ELR (cell line): ENCODE data around the gene PLEKHG3.
A peak's percentile ranks its signal among the peaks of the same experiment; 100 is the strongest.
"Not testable (repeated sequence)": the region's sequence is repeated elsewhere in the genome, so short reads cannot be mapped to it uniquely, and the experiment has no call there.

Source experiments
- DNase-seq: peaks from one replicate; pipeline ENCODE4 v3.0.0-alpha.2; 2015; ENCODE audit warnings: low read depth

Gene PLEKHG3

GRCh38 chr14:64688031-64688430, 16.2 kb upstream of the PLEKHG3 start:
- no peak for DNase-seq

- DNase-seq = no peak
These were observed 15.4 kb upstream of the PLEKHG3 start for GRCh38 chr14:64688811-64689281.

GRCh38 chr14:64689289-64689688, 14.9 kb upstream of the PLEKHG3 start:
- no peak for DNase-seq

GRCh38 chr14:64690607-64691006, 13.6 kb upstream of the PLEKHG3 start:
- not testable (repeated sequence) for DNase-seq

- no peak for DNase-seq
These were observed 12.8 kb upstream of the PLEKHG3 start for GRCh38 chr14:64691376-64691775.

GRCh38 chr14:64692189-64692985, 11.8 kb upstream of the PLEKHG3 start:
- no peak for DNase-seq

GRCh38 chr14:64692986-64693809, 11.0 kb upstream of the PLEKHG3 start:
- no peak for DNase-seq

GRCh38 chr14:64693810-64694165, 10.4 kb upstream of the PLEKHG3 start:
- no peak for DNase-seq

- no peak for DNase-seq
These were observed 9.2 kb upstream of the PLEKHG3 start for GRCh38 chr14:64695071-64695470.

- no peak for DNase-seq
These were observed 7.8 kb upstream of the PLEKHG3 start for GRCh38 chr14:64696355-64696857.

GRCh38 chr14:64698903-64699302, 5.3 kb upstream of the PLEKHG3 start:
- no peak for DNase-seq

- no peak for DNase-seq
These were observed 3.9 kb upstream of the PLEKHG3 start for GRCh38 chr14:64700290-64700689.

- no peak for DNase-seq
These were observed 3.3 kb upstream of the PLEKHG3 start for GRCh38 chr14:64700894-64701293.

- no peak for DNase-seq
These were observed 2.6 kb upstream of the PLEKHG3 start for GRCh38 chr14:64701660-64702059.

- no peak for DNase-seq
These were observed 1.5 kb upstream of the PLEKHG3 start for GRCh38 chr14:64702493-64703394.

- DNase-seq = no peak
These were observed 655 bp upstream of the PLEKHG3 start for GRCh38 chr14:64703395-64704142.

GRCh38 chr14:64704743-64705380, 638 bp downstream of the PLEKHG3 start:
- peak; percentile 46 for DNase-seq

GRCh38 chr14:64705381-64706118, 1.3 kb downstream of the PLEKHG3 start:
- peak; percentile 36 for DNase-seq

- DNase-seq = no peak
These were observed 1.9 kb downstream of the PLEKHG3 start for GRCh38 chr14:64706119-64706592.
